NCI-H2081 (cell line): ENCODE data around the gene FBXO48.
"Not testable (repeated sequence)": the region's sequence is repeated elsewhere in the genome, so short reads cannot be mapped to it uniquely, and the experiment has no call there.

Experiments used
- DNase-seq, 2 experiments: peaks; one replicate each; lab custom pipeline; 2025; lab: John Stamatoyannopoulos, UW

FBXO48 gene

GRCh38 chr2:68471385-68471784 lies 4.3 kb upstream of the FBXO48 start:
- DNase-seq = no peak

GRCh38 chr2:68469935-68470334 lies 2.8 kb upstream of the FBXO48 start:
- DNase-seq = no peak

- DNase-seq = no peak
These were observed 1.7 kb upstream of the FBXO48 start for GRCh38 chr2:68468801-68469200.

GRCh38 chr2:68466778-68467076 lies 367 bp downstream of the FBXO48 start:
- no peak for DNase-seq

- DNase-seq = no peak
These were observed 725 bp downstream of the FBXO48 start for GRCh38 chr2:68466361-68466777.

GRCh38 chr2:68465081-68465916 lies 1.8 kb downstream of the FBXO48 start:
- DNase-seq = no peak

GRCh38 chr2:68464651-68465050 lies 2.4 kb downstream of the FBXO48 start:
- no peak for DNase-seq

- DNase-seq = peak; percentile 11 to 35
These were observed 3.7 kb downstream of the FBXO48 start for GRCh38 chr2:68463287-68463877.

- DNase-seq = no peak
These were observed 8.1 kb downstream of the FBXO48 start for GRCh38 chr2:68458981-68459380.

GRCh38 chr2:68456198-68456597 lies 10.9 kb downstream of the FBXO48 start:
- DNase-seq = no peak

GRCh38 chr2:68454719-68455118 lies 12.4 kb downstream of the FBXO48 start:
- DNase-seq = no peak

GRCh38 chr2:68453761-68454360 lies 13.2 kb downstream of the FBXO48 start:
- no peak for DNase-seq

- DNase-seq = peak in 1 of 2 experiments; percentile 5
These were observed 14.8 kb downstream of the FBXO48 start for GRCh38 chr2:68452158-68452900.

GRCh38 chr2:68448671-68449653 lies 18.1 kb downstream of the FBXO48 start:
- no peak for DNase-seq

- no peak for DNase-seq
These were observed 20.0 kb downstream of the FBXO48 start for GRCh38 chr2:68447118-68447517.

- not testable (repeated sequence) for DNase-seq
These were observed 20.7 kb downstream of the FBXO48 start for GRCh38 chr2:68446425-68446824.

GRCh38 chr2:68441994-68442322 lies 25.1 kb downstream of the FBXO48 start:
- DNase-seq = no peak

GRCh38 chr2:68441179-68441993 lies 25.7 kb downstream of the FBXO48 start:
- peak; percentile 70 for DNase-seq

- DNase-seq = no peak
These were observed 28.4 kb downstream of the FBXO48 start for GRCh38 chr2:68438455-68439303.

- DNase-seq = no peak
These were observed 30.8 kb downstream of the FBXO48 start for GRCh38 chr2:68436270-68436669.
